HG03103 (cell line): ENCODE results near the gene TMEM141.

Source experiments
- ATAC-seq: cut with Tn5 transposase; IDR thresholded peaks from one replicate; pipeline ENCODE4 v1.9.1; 2021; ENCODE audit warnings: low read depth; ENCODE audit not compliant: unreplicated experiment

The TMEM141 gene

GRCh38 chr9:136807281-136808074 is 16.3 kb downstream of the TMEM141 start, which contains the start of gene RABL6:
RABL6 (plus strand) TSS chr9:136807948; CDS start chr9:136808197, 249 bp downstream.
- ATAC-seq, result peak; percentile 61

GRCh38 chr9:136808075-136808805 is 17.1 kb downstream of the TMEM141 start:
- ATAC-seq, result peak; percentile 29

- ATAC-seq, result no peak
Measured at GRCh38 chr9:136808806-136809158, 17.6 kb downstream of the TMEM141 start.

GRCh38 chr9:136814725-136815421 is 23.7 kb downstream of the TMEM141 start:
- no peak for ATAC-seq

- no peak for ATAC-seq
Measured at GRCh38 chr9:136815422-136815782, 24.3 kb downstream of the TMEM141 start.

GRCh38 chr9:136820971-136821825 is 30.1 kb downstream of the TMEM141 start:
- no peak for ATAC-seq

GRCh38 chr9:136821826-136822544 is 30.8 kb downstream of the TMEM141 start:
- no peak for ATAC-seq

- no peak for ATAC-seq
Measured at GRCh38 chr9:136823136-136824046, 32.2 kb downstream of the TMEM141 start.

GRCh38 chr9:136824496-136825225 is 33.5 kb downstream of the TMEM141 start:
- ATAC-seq, result no peak

- ATAC-seq, result no peak
Measured at GRCh38 chr9:136825295-136826187, 34.4 kb downstream of the TMEM141 start.

- no peak for ATAC-seq
Measured at GRCh38 chr9:136826188-136826541, 35.0 kb downstream of the TMEM141 start.

GRCh38 chr9:136826703-136827582 is 35.8 kb downstream of the TMEM141 start:
- ATAC-seq, result no peak

- no peak for ATAC-seq
Measured at GRCh38 chr9:136827794-136828473, 36.8 kb downstream of the TMEM141 start.

GRCh38 chr9:136828474-136829140 is 37.5 kb downstream of the TMEM141 start:
- no peak for ATAC-seq

- no peak for ATAC-seq
Measured at GRCh38 chr9:136829412-136829811, 38.3 kb downstream of the TMEM141 start.
